Measurements from ENCODE around the gene THSD4. TPM values are rescaled to one million over a fixed set of nuclear protein-coding genes. Genes with fewer than 3 reads are reported as not detected.

THSD4 gene
- total and polyA plus RNA-seq, 9 of the 15 experiments (the other 6 are each of a cell fraction or from before 2014, with no cell fraction given), result 0.04 TPM; not detected in 5

- TF ChIP-seq JUN (IDR thresholded peaks at IDR 0.05; ENCODE audit: borderline replicate concordance, low read depth, low read length), result no peak
- TF ChIP-seq JUN (CRISPR knock-in tag; IDR thresholded peaks at IDR 0.05; ENCODE audit: borderline replicate concordance), result no peak
Observed at GRCh38 chr15:71610728-71611552, 495.7 kb downstream of the THSD4 start (continued).

GRCh38 chr15:71611553-71612396, 496.5 kb downstream of the THSD4 start:
- ChIA-PET POLR2A (no interaction called here), CTCF (ENCODE audit: low intra/inter-chr PET ratio) (no interaction called here)
- no peaks in the 10 kb centered on the region for H3K9me3 ChIP-seq (replicated peaks; ENCODE audit: control insufficient read depth, insufficient read depth, low read depth, low read length)
- TF ChIP-seq VEZF1 (CRISPR knock-in tag; IDR thresholded peaks at IDR 0.05), result no peak
- TF ChIP-seq E2F1 (CRISPR knock-in tag; IDR thresholded peaks at IDR 0.05), result no peak
- no peak for TF ChIP-seq ZSCAN29 (IDR thresholded peaks at IDR 0.05)
- no peak for TF ChIP-seq SRSF1 (IDR thresholded peaks at IDR 0.05; ENCODE audit: low read depth, low read length)
- no peak for TF ChIP-seq MCM3 (IDR thresholded peaks at IDR 0.05)
- H3K9ac ChIP-seq (ENCODE audit: insufficient read depth in 1 of 2, low read depth in 2 of 2, low read length in 2 of 2), result no peak overlapping the region
- no TSS peak for BruUV-seq (replicated peaks)
- H4K20me1 ChIP-seq (replicated peaks; ENCODE audit: control insufficient read depth, insufficient read depth, low read length), result no peaks in the 10 kb centered on the region; the same call in 1 of the 2 replicates
- no peak for FAIRE-seq
- in situ Hi-C loops (cut with MboI), result no loop called here
- H2AFZ ChIP-seq (ENCODE audit: low read depth, low read length), result no peak overlapping the region
- H3K4me2 ChIP-seq (ENCODE audit: insufficient read depth, low read length), result no peak overlapping the region
- no peak overlapping the region for H3K4me3 ChIP-seq
- 2% methylated on average over 6 of the region's 6 CpGs for WGBS (ENCODE audit: insufficient coverage, low coverage, missing lambda C conversion rate)
- intact Hi-C loops (cut with micrococcal nuclease), result no loop called here
- no peak for ATAC-seq
- no peak overlapping the region for H3K27ac ChIP-seq (ENCODE audit: extremely low read depth, low read depth, low read length)
- H3K79me2 ChIP-seq (ENCODE audit: control insufficient read depth, insufficient read depth, low read length), result no peaks in the 10 kb centered on the region
- DNase-seq (ENCODE audit: extremely low read depth in 1 of 4, low spot score in 3 of 4), result no peak
- H3K4me1 ChIP-seq (replicated peaks in 1 of 2; ENCODE audit: control insufficient read depth in 2 of 2, insufficient read depth in 2 of 2, low read length in 2 of 2), result no peaks in the 10 kb centered on the region
- no peaks in the 10 kb centered on the region for H3K9me1 ChIP-seq (ENCODE audit: control insufficient read depth, insufficient read depth, low read length)
- no peaks in the 10 kb centered on the region for H3K36me3 ChIP-seq (ENCODE audit: control insufficient read depth, insufficient read depth, low read length)
- peaks cover 0 to 6% of the 10 kb centered on the region in 2 experiments; a peak in 2 of 5 replicates for H3K27me3 ChIP-seq (ENCODE audit: control insufficient read depth in 2 of 2, insufficient read depth in 2 of 2, low read length in 2 of 2)
